CD4-positive, alpha-beta T cell (primary cell): ENCODE results near the gene ZNF831. TPM values are rescaled to one million over a fixed set of nuclear protein-coding genes. Genes with fewer than 3 reads are reported as not detected.

Experiments
- ATAC-seq: fragments of 200-7000 bp; cut with Tn5 transposase; one replicate; pipeline ENCODE4 v1.10.0; 2022; ENCODE audit warnings: mild to moderate bottlenecking; ENCODE audit not compliant: poor library complexity
- CTCF ChIA-PET: fragments of 350-600 bp; sonication (Branson Sonifier 250); formaldehyde crosslinking; loops from one replicate; lab custom pipeline; 2021; ENCODE audit warnings: antibody characterized with exemption, inconsistent platforms; lab: Charles Lee
- POLR2A ChIA-PET: fragments of 350-600 bp; sonication (Branson Sonifier 250); formaldehyde crosslinking; loops from one replicate; lab custom pipeline; 2021; ENCODE audit warnings: antibody characterized with exemption, inconsistent platforms; lab: Charles Lee
- DNase-seq, 14 experiments: peaks; one replicate each; pipeline ENCODE4 v3.0.0-alpha.2; 2013 to 2020; ENCODE audit warnings: mixed read lengths in 2 of 14
- H3K27ac ChIP-seq, 2 donors: one replicate each; pipeline versions ENCODE4 v1.5.1 to v1.7.0; 2013; ENCODE audit warnings: low read length in 2 of 2, low read depth in 1 of 2, mild to moderate bottlenecking in 1 of 2
- H3K27me3 ChIP-seq, 2 experiments: 1 replicate in 1 of 2; 2 replicates in 1 of 2; pipeline versions ENCODE4 v1.6.1 to v1.7.0; 2013; ENCODE audit warnings: low read length in 2 of 2, control low read depth in 1 of 2, mild to moderate bottlenecking in 1 of 2, moderate library complexity in 1 of 2; ENCODE audit not compliant: insufficient read depth in 2 of 2, control insufficient read depth in 1 of 2
- H3K36me3 ChIP-seq: one replicate; pipeline ENCODE4 v1.6.1; 2013; ENCODE audit warnings: low read length, control low read depth; ENCODE audit not compliant: insufficient read depth
- H3K4me1 ChIP-seq: one replicate; pipeline ENCODE4 v1.6.1; 2013; ENCODE audit warnings: low read length, control low read depth; ENCODE audit not compliant: insufficient read depth
- H3K4me3 ChIP-seq: one replicate; pipeline ENCODE4 v1.5.1; 2013; ENCODE audit warnings: mild to moderate bottlenecking, low read length, moderate library complexity
- H3K9me3 ChIP-seq, 2 experiments: 1 replicate in 1 of 2; 2 replicates in 1 of 2; pipeline versions ENCODE4 v1.6.1 to v1.7.0; 2013; ENCODE audit warnings: low read length in 2 of 2, mild to moderate bottlenecking in 2 of 2, control low read depth in 1 of 2, moderate library complexity in 1 of 2; ENCODE audit not compliant: control insufficient read depth in 1 of 2, insufficient read depth in 1 of 2
- H3K27ac Mint-ChIP-seq: one replicate; pipeline ENCODE4 v1.8.0; 2020; ENCODE audit warnings: mixed read lengths
- H3K27me3 Mint-ChIP-seq: one replicate; pipeline ENCODE4 v1.8.0; 2021; ENCODE audit warnings: mixed read lengths
- H3K36me3 Mint-ChIP-seq: one replicate; pipeline ENCODE4 v1.8.0; 2021; ENCODE audit warnings: low read depth, mixed read lengths
- H3K4me1 Mint-ChIP-seq: one replicate; pipeline ENCODE4 v1.8.0; 2021; ENCODE audit warnings: low read depth, mixed read lengths
- H3K4me3 Mint-ChIP-seq: one replicate; pipeline ENCODE4 v1.8.0; 2020; ENCODE audit warnings: mild to moderate bottlenecking, mixed read lengths
- H3K9me3 Mint-ChIP-seq: one replicate; pipeline ENCODE4 v1.8.0; 2020; ENCODE audit warnings: mixed read lengths
- CTCF ChIP-seq: fragments of 200-600 bp; IDR thresholded peaks from one replicate; pipeline ENCODE4 v1.8.0; 2022; ENCODE audit warnings: antibody characterized with exemption, mild to moderate bottlenecking
- intact Hi-C, 2 experiments: fragments of 100-400 bp; cut with DNase I in 1 of 2; cut with micrococcal nuclease in 1 of 2; formaldehyde crosslinking; loops; one replicate each; pipeline versions ENCODE4 v1.15.1 to v1.9.0; 2023 to 2025; cut with DNase I, micrococcal nuclease
- total RNA-seq, 174 experiments: library from RNA in 2 of 174; stranded (reverse) in 2 of 174; gene quantifications; one replicate each; pipeline ENCODE4 v1.2.3 and lab custom pipeline; 2021 to 2026

The ZNF831 gene
- total RNA-seq, 2 experiments from 2014 or later: 24.9 to 25.9 TPM

GRCh38 chr20:59207235-59207634 is 43.6 kb downstream of the ZNF831 start:
- H3K4me3 Mint-ChIP-seq: no peak overlapping the region
- POLR2A ChIA-PET: interaction anchor here (0.5 to 4.2 kb wide), 14 partner anchors 15 to 321 kb away, joined by 3 to 42 read pairs (median 4); partner anchors contain the start of gene ATP5F1E

GRCh38 chr20:59207742-59208357 is 44.2 kb downstream of the ZNF831 start:
- Mint-ChIP-seq H3K36me3 (peaks cover 77% of the 10 kb centered on the region), H3K4me3 (no peak overlapping the region)
- H3K9me3 ChIP-seq: no peaks in the 10 kb centered on the region

More at GRCh38 chr20:59207235-59207634, 43.6 kb downstream of the ZNF831 start:
- Mint-ChIP-seq H3K27me3 (no peaks in the 10 kb centered on the region), H3K9me3 (no peaks in the 10 kb centered on the region), H3K36me3 (peaks cover 71% of the 10 kb centered on the region), H3K27ac (peak overlapping the region; percentile 77), H3K4me1 (peaks cover 51% of the 10 kb centered on the region)
- H3K4me1 ChIP-seq: peaks cover 27% of the 10 kb centered on the region
- no peak overlapping the region for H3K27ac ChIP-seq
- ATAC-seq (peak; percentile 19), DNase-seq (no peak)
- intact Hi-C loops: loop anchor here (1.0 to 5.0 kb wide), 10 partner anchors 35 to 337 kb away; partner anchors contain the start of gene ZNF831 (in 1 of the 2)
- H3K9me3 ChIP-seq: no peaks in the 10 kb centered on the region
- TF ChIP-seq CTCF: no peak
- no peak overlapping the region for H3K4me3 ChIP-seq
- peaks cover 62% of the 10 kb centered on the region for H3K36me3 ChIP-seq
- H3K27me3 ChIP-seq: no peaks in the 10 kb centered on the region
- CTCF ChIA-PET: interaction anchor here (0.7 to 4.7 kb wide), 34 partner anchors 9 to 337 kb away, joined by 3 to 103 read pairs (median 4); partner anchors contain the start of gene ATP5F1E

GRCh38 chr20:59210186-59210585 is 46.6 kb downstream of the ZNF831 start:
- H3K27ac Mint-ChIP-seq: no peak overlapping the region
- no peaks in the 10 kb centered on the region for H3K9me3 Mint-ChIP-seq
- no peaks in the 10 kb centered on the region for H3K27me3 Mint-ChIP-seq
- TF ChIP-seq CTCF: no peak
- H3K4me3 Mint-ChIP-seq: no peak overlapping the region
- peaks cover 83% of the 10 kb centered on the region for H3K36me3 Mint-ChIP-seq
- POLR2A ChIA-PET: no interaction called here
- H3K27me3 ChIP-seq: no peaks in the 10 kb centered on the region
- peaks cover 33% of the 10 kb centered on the region for H3K4me1 Mint-ChIP-seq
- no peaks in the 10 kb centered on the region for H3K9me3 ChIP-seq
- no peak overlapping the region for H3K27ac ChIP-seq
- DNase-seq (no peak), ATAC-seq (no peak)
- H3K4me3 ChIP-seq: no peak overlapping the region
- intact Hi-C loops: no loop called here
- CTCF ChIA-PET: interaction anchor here (1.8 kb wide), 1 partner anchor 122 kb away, joined by 6 read pairs; no protein-coding TSS in a partner anchor
- H3K36me3 ChIP-seq: peaks cover 79% of the 10 kb centered on the region
- H3K4me1 ChIP-seq: peaks cover 20% of the 10 kb centered on the region

More at GRCh38 chr20:59207742-59208357, 44.2 kb downstream of the ZNF831 start:
- CTCF ChIA-PET: interaction anchor here (0.7 to 4.7 kb wide), 35 partner anchors 9 to 557 kb away, joined by 3 to 103 read pairs (median 4); partner anchors contain the start of gene ATP5F1E
- Histone ChIP-seq H3K4me3 (no peak overlapping the region), H3K27me3 (no peaks in the 10 kb centered on the region), H3K27ac (no peak overlapping the region), H3K36me3 (peaks cover 68% of the 10 kb centered on the region), H3K4me1 (peaks cover 27% of the 10 kb centered on the region)
- ATAC-seq: peak; percentile 96
- Mint-ChIP-seq H3K27ac (peak overlapping the region; percentile 77), H3K9me3 (no peaks in the 10 kb centered on the region), H3K4me1 (peaks cover 51% of the 10 kb centered on the region), H3K27me3 (no peaks in the 10 kb centered on the region)
- intact Hi-C loops: loop anchor here (1.0 to 5.0 kb wide), 10 partner anchors 36 to 338 kb away; partner anchors contain the start of gene ZNF831 (in 1 of the 2)
- DNase-seq: peak; percentile 73 to 90 (median 81)
- POLR2A ChIA-PET: interaction anchor here (0.7 to 4.2 kb wide), 13 partner anchors 15 to 176 kb away, joined by 3 to 42 read pairs (median 4); partner anchors contain the start of gene ATP5F1E
- TF ChIP-seq CTCF: peak; percentile 78
